OCI-LY3 (cell line): ENCODE measurements around the gene HS1BP3.

Source experiments
- CTCF ChIP-seq: fragments of 200-600, 300-600 bp; sonication (generic); IDR thresholded peaks from 2 replicates; pipeline ENCODE4 v1.5.1; 2014; ENCODE audit warnings: antibody characterized with exemption, low read length, low read depth
- EZH2phosphoT487 ChIP-seq: fragments of 200-600 bp; shearing (Covaris generic); IDR thresholded peaks from 2 replicates; pipeline ENCODE4 v1.6.1; 2018; ENCODE audit warnings: antibody characterized with exemption, mixed run types, low read depth

DNA sequence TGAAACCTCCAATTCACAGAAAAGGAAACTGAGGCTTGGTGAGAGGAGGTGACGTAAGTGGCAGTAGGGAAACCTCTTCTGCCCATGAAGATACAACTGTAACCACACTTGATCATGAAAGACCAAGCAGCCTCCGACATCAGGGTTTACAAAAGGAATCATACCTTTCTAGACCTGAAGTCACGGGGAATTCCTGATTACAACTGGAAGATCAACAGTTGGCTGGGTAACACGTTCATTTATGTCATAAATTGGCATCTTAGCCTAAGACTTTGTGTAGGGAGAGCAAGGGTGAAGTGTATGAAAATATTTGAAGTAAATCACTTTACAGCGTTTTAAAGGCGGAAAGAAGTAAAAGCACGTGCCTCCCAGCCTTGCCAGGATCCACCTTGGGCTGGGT lies 922 bp downstream of the HS1BP3 start:
- TF ChIP-seq CTCF: no peak
- no peak for TF ChIP-seq EZH2phosphoT487
